GM18499 (cell line): ENCODE results near the gene PRRC1.
"Not testable (repeated sequence)": the region's sequence is repeated elsewhere in the genome, so short reads cannot be mapped to it uniquely, and the experiment has no call there.

Experiments
- ATAC-seq: cut with Tn5 transposase; IDR thresholded peaks from one replicate; pipeline ENCODE4 v1.9.1; 2021; ENCODE audit warnings: moderate number of reproducible peaks; ENCODE audit not compliant: insufficient read depth, unreplicated experiment

PRRC1 gene

GRCh38 chr5:127540553-127540952, 23.1 kb downstream of the PRRC1 start:
- ATAC-seq: not testable (repeated sequence)

DNA sequence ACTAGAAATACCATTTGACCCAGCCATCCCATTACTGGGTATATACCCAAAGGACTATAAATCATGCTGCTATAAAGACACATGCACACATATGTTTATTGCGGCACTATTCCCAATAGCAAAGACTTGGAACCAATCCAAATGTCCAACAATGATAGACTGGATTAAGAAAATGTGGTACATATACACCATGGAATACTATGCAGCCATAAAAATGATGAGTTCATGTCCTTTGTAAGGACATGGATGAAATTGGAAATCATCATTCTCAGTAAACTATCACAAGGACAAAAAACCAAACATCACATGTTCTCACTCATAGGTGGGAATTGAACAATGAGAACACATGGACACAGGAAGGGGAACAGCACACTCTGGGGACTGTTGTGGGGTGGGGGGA, 27.8 kb downstream of the PRRC1 start:
- not testable (repeated sequence) for ATAC-seq

DNA sequence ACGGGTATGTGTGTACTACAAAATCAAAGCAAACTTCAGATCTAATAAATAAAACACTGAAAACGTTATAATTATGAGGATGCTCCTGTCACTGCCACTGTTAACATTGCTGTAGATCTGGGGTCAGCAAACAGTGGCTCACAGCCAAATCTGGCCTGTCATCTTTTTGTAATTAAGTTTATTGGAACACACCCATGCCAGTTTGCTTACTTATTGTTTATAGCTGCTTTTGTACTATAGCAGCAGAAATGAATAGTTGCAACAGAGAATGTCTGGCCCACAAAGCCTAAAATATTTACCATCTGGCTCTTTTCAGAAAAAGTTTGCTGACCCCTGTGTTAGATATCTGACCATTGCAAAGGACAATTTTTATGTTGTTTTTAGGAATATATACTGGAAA, 32.1 kb downstream of the PRRC1 start:
- ATAC-seq: no peak

GRCh38 chr5:127550652-127551409, 33.4 kb downstream of the PRRC1 start:
- ATAC-seq: no peak

GRCh38 chr5:127551410-127552041, 34.1 kb downstream of the PRRC1 start:
- no peak for ATAC-seq

GRCh38 chr5:127555826-127556225, 38.4 kb downstream of the PRRC1 start:
- ATAC-seq: no peak

- no peak for ATAC-seq
Observed at GRCh38 chr5:127556609-127557334, 39.3 kb downstream of the PRRC1 start.

- no peak for ATAC-seq
Observed at GRCh38 chr5:127558273-127558672, 40.8 kb downstream of the PRRC1 start.

GRCh38 chr5:127561254-127561653, 43.8 kb downstream of the PRRC1 start:
- ATAC-seq: no peak

DNA sequence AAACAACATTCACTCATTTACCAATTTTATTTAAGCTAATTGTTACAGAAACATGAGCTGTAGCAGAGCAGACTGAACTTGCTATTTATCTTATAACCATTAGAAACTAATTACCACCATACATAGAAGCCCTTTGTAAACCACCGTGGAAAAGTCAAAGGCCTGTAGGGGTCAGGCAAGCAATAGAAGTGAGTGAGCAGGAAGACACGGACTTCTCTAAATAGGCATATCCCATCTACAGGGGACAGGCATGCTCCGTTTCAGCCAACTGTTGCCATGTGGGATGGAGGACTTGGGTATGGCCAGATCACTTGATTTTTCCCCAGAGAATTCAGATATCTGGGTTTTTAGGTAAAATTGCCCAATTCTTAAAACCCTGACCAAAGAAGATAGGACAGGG, 44.8 kb downstream of the PRRC1 start:
- ATAC-seq: no peak

DNA sequence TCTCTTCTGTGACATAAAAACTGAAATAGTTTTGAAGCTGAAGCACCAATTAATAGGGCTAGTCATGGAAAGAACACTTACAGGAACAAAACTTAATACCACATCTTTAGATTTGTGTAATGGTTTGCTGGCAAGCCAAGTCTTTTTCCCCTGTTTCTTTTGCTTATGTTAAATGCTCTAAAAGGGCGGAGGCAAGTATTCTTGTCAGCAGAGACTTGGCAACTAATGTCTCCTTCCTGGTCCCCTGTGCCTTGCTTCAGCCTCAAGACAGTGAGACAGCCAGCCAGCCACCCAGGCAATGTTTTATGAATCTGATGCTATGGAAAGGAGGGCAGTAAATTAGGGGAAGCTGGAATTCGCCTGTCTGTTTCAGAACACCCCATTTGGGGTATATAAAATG, 45.7 kb downstream of the PRRC1 start:
- no peak for ATAC-seq

DNA sequence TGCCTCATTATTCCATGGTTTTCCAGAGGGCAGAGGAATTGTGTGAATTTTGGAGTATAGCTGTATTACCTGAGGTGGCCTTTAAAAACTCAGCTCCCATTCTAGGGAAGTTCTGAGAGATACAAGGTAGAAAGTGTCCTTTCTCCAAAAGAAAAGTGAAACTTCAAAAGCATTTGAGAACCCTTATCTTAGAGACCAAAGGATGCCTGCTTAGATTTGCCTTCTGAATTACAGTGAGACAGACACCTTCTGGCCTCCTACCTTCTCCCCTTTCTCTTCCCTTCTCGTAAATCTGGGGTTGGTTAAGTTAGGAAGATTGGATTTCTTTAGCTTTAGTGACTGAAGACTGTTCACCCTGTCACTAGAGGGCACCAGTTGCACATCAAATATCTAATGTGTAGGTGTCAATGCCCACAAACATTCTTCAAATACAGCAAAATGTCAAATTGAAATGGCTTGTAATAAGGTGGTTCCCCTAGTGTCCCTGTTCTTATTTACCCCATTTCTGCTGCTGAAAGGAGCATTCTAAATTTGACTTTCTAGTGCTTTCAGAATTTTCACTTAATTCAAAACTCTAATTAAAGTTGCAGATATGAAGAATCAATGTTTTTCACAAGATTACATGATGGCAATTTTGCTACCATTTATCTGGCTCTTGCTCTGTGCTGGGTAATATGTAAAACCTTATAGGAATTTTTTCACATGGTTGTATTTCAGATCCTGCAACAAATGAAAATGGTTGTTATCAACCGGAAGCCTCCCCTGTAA, 46.7 kb downstream of the PRRC1 start:
- ATAC-seq: peak; percentile 43

DNA sequence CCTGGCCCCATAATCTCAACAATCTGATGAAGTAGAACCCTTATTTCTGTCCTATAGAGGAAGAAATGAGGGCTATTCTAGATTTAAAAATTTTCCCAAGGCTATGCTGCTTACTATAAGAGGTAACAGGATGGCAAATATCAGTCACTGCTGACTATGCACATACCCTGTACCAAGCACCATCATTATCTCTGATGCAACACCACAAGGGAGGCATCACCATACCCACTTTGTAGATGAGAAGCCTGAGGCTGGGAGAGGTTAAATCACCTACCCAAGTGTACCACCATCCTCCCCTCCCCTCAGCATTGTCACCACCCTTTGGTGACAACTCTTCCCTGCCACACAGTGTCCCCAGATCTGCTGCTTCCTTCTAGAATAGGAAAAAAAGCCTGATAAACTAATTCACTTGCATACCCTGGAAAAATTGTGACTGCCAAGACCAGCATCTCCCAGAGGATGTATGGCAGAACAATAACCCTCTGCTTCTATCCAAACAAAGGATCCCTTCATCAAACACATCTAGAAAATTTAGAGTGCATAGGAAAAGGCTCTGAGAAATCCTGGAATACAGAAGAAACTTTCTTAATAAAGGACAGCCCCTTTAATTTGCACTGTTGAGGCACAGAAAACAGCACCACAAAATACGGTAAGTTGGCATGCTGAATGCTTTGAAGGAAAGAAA, 48.3 kb downstream of the PRRC1 start:
- ATAC-seq: no peak

DNA sequence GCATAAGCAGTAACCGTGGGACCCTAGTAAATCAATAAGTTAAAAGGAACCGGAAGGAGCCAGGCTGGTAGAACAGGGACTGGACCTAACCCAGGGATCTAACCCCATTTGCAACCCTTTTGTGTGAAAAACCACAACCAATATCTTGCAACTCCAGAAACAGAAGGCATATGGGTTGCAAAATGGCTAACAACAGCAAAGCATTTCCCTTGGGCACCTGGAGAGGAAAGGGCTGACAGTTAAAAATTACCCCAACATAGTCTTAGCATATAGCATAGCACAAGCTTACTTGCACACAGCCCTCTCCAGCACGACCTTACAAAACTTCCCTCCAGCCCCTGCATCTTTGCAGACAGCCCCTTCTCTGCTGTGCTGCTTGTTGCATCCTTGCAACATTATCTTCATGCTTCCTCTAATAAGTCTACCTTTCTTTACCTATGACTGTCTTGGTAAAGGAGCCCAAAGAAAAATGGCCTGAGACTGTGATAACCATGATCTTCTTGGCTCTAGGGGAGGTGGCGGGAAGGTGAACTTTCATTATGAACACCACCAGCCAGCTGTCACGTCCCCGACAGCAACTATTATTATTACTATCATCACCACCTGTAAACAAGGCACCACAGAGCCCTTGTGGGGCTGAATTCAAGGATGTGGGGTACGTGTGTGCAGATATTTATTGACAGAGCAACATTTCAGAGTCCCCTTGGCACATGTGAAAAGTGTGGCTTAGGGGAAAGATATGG, 49.8 kb downstream of the PRRC1 start:
- peak; percentile 57 for ATAC-seq

- no peak for ATAC-seq
Observed at GRCh38 chr5:127568166-127568565, 50.7 kb downstream of the PRRC1 start.

- ATAC-seq: not testable (repeated sequence)
Observed at GRCh38 chr5:127569471-127569870, 52.0 kb downstream of the PRRC1 start.

DNA sequence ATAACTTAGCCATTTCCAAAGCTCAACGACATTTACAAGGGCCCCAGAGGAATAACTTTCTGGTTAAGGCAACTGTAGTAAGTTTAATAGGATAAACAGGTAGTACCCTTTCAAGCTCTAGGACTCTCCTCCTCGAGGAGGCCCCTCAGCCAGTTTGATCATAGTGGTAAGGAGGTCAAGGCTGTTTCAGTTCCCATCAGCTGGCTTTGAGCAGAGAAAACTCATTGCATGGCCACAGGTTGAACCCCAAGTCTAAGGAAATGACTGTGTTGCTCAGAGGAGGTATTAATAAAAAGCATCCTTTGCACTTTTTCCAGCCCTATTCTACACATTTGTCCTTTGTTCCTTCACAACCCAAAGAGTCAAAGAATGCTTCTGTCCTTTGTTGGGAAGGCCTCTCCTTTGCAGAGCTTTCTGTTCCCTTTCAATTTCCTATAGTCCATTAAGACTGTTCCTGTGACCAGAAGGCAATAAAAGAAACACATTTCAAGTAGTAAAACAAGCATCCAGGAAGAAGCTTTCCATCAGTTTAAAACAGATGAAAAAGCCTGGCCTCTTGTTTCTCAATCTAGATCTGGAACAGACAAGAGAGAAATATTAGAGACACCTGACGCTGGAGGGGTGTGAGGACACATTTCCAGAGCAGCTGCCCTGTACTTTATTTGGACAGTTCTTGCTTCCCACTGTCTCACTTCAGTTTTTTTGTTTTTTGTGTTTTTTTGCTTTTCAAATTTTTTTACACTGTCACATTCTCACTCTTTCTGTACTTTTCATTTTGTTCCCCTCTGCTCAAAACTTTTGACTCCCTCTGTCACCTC, 54.1 kb downstream of the PRRC1 start:
- peak; percentile 56 for ATAC-seq

GRCh38 chr5:127572930-127573329, 55.5 kb downstream of the PRRC1 start:
- no peak for ATAC-seq
